Breast epithelium (tissue), 4 donors: ENCODE results near the gene MOXD1. TPM values are rescaled to one million over a fixed set of nuclear protein-coding genes. Genes with fewer than 3 reads are reported as not detected.

ENCODE experiments used
- DNase-seq, 2 donors: peaks; one replicate each; pipeline ENCODE4 v3.0.0-alpha.2; 2019; ENCODE audit warnings: low spot score in 2 of 2
- H3K27ac ChIP-seq, 2 donors: fragments of 200-600 bp; sonication (generic) in 1 of 2; one replicate each; pipeline ENCODE4 v1.5.1; 2016 to 2019; ENCODE audit warnings: mild to moderate bottlenecking in 1 of 2
- H3K27me3 ChIP-seq, 2 donors: fragments of 200-600 bp; sonication (generic) in 1 of 2; one replicate each; pipeline versions ENCODE4 v1.5.1 to v1.6.0; 2017 to 2019; ENCODE audit warnings: control low read depth in 1 of 2, mild to moderate bottlenecking in 1 of 2
- H3K36me3 ChIP-seq: fragments of 200-600 bp; one replicate; pipeline ENCODE4 v1.5.1; 2019
- H3K4me1 ChIP-seq, 2 donors: fragments of 200-600 bp; sonication (generic); one replicate each; pipeline ENCODE4 v1.5.1; 2016 to 2019; ENCODE audit warnings: control low read depth in 1 of 2
- H3K4me3 ChIP-seq, 3 donors: fragments of 200-600 bp; sonication (generic); 1 replicate in 2 of 3; 2 replicates in 1 of 3; pipeline ENCODE4 v1.5.1; 2016 to 2019; ENCODE audit warnings: mild to moderate bottlenecking in 3 of 3, moderate library complexity in 2 of 3
- H3K9me3 ChIP-seq, 2 donors: fragments of 200-600 bp; sonication (generic) in 1 of 2; one replicate each; pipeline ENCODE4 v1.5.1; 2016 to 2019; ENCODE audit warnings: control low read depth in 1 of 2
- POLR2A ChIP-seq: fragments of 450-650 bp; IDR thresholded peaks from one replicate; pipeline ENCODE4 v1.6.1; 2016; ENCODE audit warnings: antibody characterized with exemption, mild to moderate bottlenecking, moderate library complexity
- POLR2AphosphoS5 ChIP-seq, 3 donors: sonication (generic); formaldehyde crosslinking; IDR thresholded peaks; one replicate each; pipeline ENCODE4 v1.6.1; 2017; ENCODE audit warnings: antibody characterized with exemption in 3 of 3
- intact Hi-C: fragments of 100-400 bp; cut with DNase I; formaldehyde crosslinking; loops from one replicate; pipeline ENCODE4 v1.15.1; 2023; ENCODE audit warnings: low total_unique reads
- total RNA-seq, 3 donors: library from RNA; depleted of rRNA; stranded (reverse); fragments of >200 nt; gene quantifications; one replicate each; pipeline ENCODE4 v1.1.0, GENCODE V29; 2016
- TF ChIP-seq, protein P1 (sequence below), 3 donors: fragments of 450-650 bp; IDR thresholded peaks; one replicate each; pipeline ENCODE4 v1.5.1; 2016 to 2017; ENCODE audit warnings: antibody characterized with exemption in 3 of 3, mild to moderate bottlenecking in 3 of 3, moderate library complexity in 3 of 3

Gene MOXD1
- total RNA-seq, 3 donors from 2014 or later: 1.8 to 2.9 (median 1.9) TPM

DNA sequence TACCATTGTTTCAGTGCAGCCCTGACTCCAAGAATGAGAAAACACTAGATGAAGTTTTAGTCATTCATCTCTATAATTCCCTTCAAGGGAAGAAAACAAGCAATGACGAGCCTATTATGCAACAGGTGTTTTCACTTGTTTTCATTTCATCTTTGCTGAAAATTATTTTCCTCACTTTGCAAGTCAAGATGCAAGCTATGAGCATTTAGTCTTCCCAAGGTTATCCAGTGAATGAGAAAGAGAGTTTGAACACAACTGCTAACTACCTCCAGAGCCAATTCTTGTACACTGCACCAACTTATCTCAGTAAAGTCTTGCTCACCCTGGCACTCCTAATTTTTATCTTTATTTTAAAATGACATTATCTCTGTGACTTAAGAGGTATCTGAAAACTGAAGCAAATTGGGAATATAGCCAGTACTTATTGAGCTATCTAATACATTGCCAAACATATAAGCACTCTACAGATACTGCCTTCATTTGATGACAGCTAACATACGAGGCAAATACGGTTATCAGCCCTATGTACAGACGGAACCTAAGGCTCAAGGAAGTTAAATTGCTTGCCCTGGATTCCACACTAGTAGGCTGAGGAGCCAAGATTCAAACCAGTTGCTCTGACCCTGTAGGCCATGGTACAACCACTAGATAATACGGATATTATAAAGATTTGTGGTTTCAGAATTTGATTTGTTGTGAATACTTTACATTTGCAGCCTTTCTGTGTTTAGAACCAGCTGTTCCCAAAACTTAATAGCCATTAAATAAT lies 36.8 kb downstream of the MOXD1 start:
- Histone ChIP-seq H3K27me3 (no peaks in the 10 kb centered on the region), H3K4me1 (no peaks in the 10 kb centered on the region), H3K4me3 (no peak overlapping the region), H3K36me3 (no peaks in the 10 kb centered on the region), H3K9me3 (no peaks in the 10 kb centered on the region), H3K27ac (no peak overlapping the region)
- no peak for TF ChIP-seq POLR2A
- TF ChIP-seq, protein P1, sequence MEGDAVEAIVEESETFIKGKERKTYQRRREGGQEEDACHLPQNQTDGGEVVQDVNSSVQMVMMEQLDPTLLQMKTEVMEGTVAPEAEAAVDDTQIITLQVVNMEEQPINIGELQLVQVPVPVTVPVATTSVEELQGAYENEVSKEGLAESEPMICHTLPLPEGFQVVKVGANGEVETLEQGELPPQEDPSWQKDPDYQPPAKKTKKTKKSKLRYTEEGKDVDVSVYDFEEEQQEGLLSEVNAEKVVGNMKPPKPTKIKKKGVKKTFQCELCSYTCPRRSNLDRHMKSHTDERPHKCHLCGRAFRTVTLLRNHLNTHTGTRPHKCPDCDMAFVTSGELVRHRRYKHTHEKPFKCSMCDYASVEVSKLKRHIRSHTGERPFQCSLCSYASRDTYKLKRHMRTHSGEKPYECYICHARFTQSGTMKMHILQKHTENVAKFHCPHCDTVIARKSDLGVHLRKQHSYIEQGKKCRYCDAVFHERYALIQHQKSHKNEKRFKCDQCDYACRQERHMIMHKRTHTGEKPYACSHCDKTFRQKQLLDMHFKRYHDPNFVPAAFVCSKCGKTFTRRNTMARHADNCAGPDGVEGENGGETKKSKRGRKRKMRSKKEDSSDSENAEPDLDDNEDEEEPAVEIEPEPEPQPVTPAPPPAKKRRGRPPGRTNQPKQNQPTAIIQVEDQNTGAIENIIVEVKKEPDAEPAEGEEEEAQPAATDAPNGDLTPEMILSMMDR (IDR thresholded peaks at IDR 0.05): no peak
- TF ChIP-seq POLR2AphosphoS5 (IDR thresholded peaks at IDR 0.05): no peak
- DNase-seq: no peak
- intact Hi-C loops: no loop called here

DNA sequence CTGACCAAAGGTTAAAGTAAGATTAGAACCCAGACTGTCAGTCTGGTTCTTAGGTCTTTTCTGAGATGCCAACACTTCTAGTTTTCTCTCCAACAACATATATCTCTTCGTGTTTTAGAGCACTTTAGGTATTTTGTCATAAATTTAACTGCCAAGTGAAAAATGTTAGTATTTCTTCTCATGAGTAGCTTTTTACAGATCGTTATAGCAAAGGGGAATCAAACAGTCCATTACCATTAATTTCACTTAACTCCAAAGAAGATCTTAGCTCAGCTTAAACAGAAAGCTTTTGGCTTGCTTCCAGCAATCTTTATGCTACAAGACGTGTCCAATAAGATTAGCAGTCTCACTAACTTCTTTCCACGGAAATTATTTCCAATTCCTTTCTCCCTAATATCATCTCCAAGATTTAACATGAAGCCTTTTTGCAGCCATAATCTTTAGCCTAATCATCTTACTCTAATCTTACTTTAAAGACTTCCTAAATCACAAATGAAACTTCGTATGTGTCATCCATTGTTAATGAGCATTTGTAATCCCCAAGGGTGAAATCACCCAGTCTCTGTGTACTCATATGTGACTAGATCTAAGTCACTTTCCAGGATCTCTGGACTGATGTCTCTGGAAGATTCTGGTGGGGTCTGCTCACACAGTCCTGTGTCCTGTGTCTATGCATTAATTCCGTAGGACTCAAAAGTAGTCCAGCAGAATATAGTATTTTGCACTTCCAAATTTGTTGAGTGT lies 38.7 kb downstream of the MOXD1 start:
- TF ChIP-seq, protein P1 (IDR thresholded peaks at IDR 0.05): no peak
- no peak for TF ChIP-seq POLR2A
- no peak for TF ChIP-seq POLR2AphosphoS5 (IDR thresholded peaks at IDR 0.05)
- Histone ChIP-seq H3K27me3 (no peaks in the 10 kb centered on the region), H3K4me1 (no peaks in the 10 kb centered on the region), H3K36me3 (no peaks in the 10 kb centered on the region), H3K27ac (no peak overlapping the region), H3K9me3 (no peaks in the 10 kb centered on the region), H3K4me3 (no peak overlapping the region)
- intact Hi-C loops: no loop called here
- no peak for DNase-seq

DNA sequence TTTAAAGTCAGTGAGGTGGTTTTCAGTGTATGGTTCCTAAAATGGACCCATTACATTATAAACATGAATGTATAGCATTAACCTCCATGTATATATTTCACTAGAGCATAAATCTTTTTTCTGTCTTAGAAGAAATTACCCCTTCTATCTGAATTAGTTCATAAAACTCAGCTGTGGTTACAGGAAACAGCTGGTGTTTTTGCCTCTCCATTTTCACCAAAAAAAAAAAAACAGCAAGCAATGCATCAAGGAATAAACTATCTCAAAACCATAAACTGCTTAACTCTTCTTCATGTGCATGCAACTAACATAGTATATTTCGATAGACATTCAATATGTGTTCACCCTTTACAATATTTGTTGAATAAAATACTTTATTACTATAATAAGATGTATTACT lies 40.2 kb downstream of the MOXD1 start:
- intact Hi-C loops: no loop called here
- H3K36me3 ChIP-seq: no peaks in the 10 kb centered on the region
- no peak for DNase-seq
- no peaks in the 10 kb centered on the region for H3K4me1 ChIP-seq
- H3K9me3 ChIP-seq: no peaks in the 10 kb centered on the region
- no peaks in the 10 kb centered on the region for H3K27me3 ChIP-seq
- H3K27ac ChIP-seq: no peak overlapping the region
- no peak overlapping the region for H3K4me3 ChIP-seq
- TF ChIP-seq POLR2A: no peak
- TF ChIP-seq, protein P1 (IDR thresholded peaks at IDR 0.05): no peak
- no peak for TF ChIP-seq POLR2AphosphoS5 (IDR thresholded peaks at IDR 0.05)

DNA sequence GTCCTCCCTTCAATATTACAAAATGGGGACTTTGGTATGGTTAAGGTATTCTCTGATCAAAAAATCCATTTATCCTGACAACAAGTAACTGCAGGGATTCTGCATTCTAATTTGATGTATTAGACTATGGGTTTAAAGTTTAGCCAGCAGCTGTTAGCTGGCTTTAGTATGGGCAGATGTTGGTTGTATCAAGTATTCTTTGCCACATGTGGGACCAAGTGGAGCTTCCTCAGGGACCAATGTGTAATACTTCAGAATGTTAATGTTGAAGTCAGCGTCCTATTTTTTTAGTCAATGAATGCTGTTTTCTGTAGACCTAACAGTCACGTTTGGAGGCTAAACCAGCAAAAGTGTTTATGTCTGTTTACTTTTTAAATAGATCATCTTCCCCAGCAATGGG lies 41.4 kb downstream of the MOXD1 start:
- Histone ChIP-seq H3K27ac (no peak overlapping the region), H3K4me1 (no peaks in the 10 kb centered on the region), H3K36me3 (no peaks in the 10 kb centered on the region), H3K9me3 (no peaks in the 10 kb centered on the region), H3K4me3 (no peak overlapping the region), H3K27me3 (no peaks in the 10 kb centered on the region)
- intact Hi-C loops: no loop called here
- TF ChIP-seq POLR2AphosphoS5 (IDR thresholded peaks at IDR 0.05) (no peak), POLR2A (no peak)
- TF ChIP-seq, protein P1 (IDR thresholded peaks at IDR 0.05): no peak
- no peak for DNase-seq

DNA sequence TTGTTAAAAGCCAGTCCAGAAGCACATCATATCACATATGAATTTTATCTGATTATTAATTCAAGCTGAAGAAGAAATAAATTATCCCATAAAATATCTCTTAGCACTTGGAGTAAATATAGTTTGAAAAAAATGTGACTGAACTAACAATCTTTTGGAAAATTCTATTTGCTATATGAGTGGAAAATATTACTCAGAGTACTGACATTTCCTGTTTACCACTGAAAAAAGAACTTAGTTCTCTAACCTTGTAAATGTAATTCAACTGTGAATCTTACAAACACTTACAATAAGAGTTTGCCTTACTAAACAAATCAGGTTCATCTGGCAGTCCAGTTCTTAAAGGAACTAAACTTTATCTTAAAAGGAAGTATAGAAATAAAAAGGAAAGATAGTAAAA lies 44.2 kb downstream of the MOXD1 start:
- TF ChIP-seq POLR2AphosphoS5 (IDR thresholded peaks at IDR 0.05) (no peak), POLR2A (no peak)
- TF ChIP-seq, protein P1 (IDR thresholded peaks at IDR 0.05): no peak
- intact Hi-C loops: no loop called here
- no peaks in the 10 kb centered on the region for H3K36me3 ChIP-seq
- H3K9me3 ChIP-seq: no peaks in the 10 kb centered on the region
- H3K4me3 ChIP-seq: no peak overlapping the region
- H3K27ac ChIP-seq: no peak overlapping the region
- H3K27me3 ChIP-seq: no peaks in the 10 kb centered on the region
- no peak for DNase-seq
- H3K4me1 ChIP-seq: no peaks in the 10 kb centered on the region
